WTC11 (cell line): ENCODE measurements around the gene VAMP4. TPM values are rescaled to one million over a fixed set of nuclear protein-coding genes. Genes with fewer than 3 reads are reported as not detected.

Source experiments
- ATAC-seq: fragments of 200-7000 bp; cut with Tn5 transposase; 2 replicates; pipeline ENCODE4 v1.10.0; 2021; ENCODE audit warnings: mild to moderate bottlenecking, moderate library complexity
- CTCF ChIA-PET: fragments of 300-600 bp; sonication (Branson Sonifier 250); formaldehyde crosslinking; loops from one replicate; lab custom pipeline; 2021; ENCODE audit warnings: antibody characterized with exemption; lab: Charles Lee
- POLR2A ChIA-PET: fragments of 350-600 bp; sonication (Branson Sonifier 250); formaldehyde crosslinking; loops from one replicate; lab custom pipeline; 2021; ENCODE audit warnings: antibody characterized with exemption; lab: Charles Lee
- DNase-seq: peaks from one replicate; pipeline ENCODE4 v3.0.0; 2021; ENCODE audit warnings: low spot score
- H3K27ac Mint-ChIP-seq: 2 replicates; pipeline ENCODE4 v1.8.0; 2021; ENCODE audit warnings: mixed read lengths
- H3K27me3 Mint-ChIP-seq: 2 replicates; pipeline ENCODE4 v1.8.0; 2021; ENCODE audit warnings: low read depth, mild to moderate bottlenecking, moderate library complexity, mixed read lengths
- H3K36me3 Mint-ChIP-seq: 2 replicates; pipeline ENCODE4 v1.8.0; 2021; ENCODE audit warnings: mixed read lengths
- H3K4me1 Mint-ChIP-seq: 2 replicates; pipeline ENCODE4 v1.8.0; 2022; ENCODE audit warnings: mixed read lengths
- H3K4me3 Mint-ChIP-seq: 2 replicates; pipeline ENCODE4 v1.8.0; 2021; ENCODE audit warnings: mild to moderate bottlenecking, moderate library complexity, mixed read lengths
- H3K9me3 Mint-ChIP-seq: 2 replicates; pipeline ENCODE4 v1.8.0; 2021; ENCODE audit warnings: mixed read lengths
- AR ChIP-seq: fragments of 250-450 bp; sonication (Bioruptor Pico); IDR thresholded peaks from 2 replicates; pipeline ENCODE4 v1.9.0; 2021; ENCODE audit warnings: mild to moderate bottlenecking
- ATF6 ChIP-seq: sonication (generic); formaldehyde crosslinking; IDR thresholded peaks from 2 replicates; pipeline ENCODE4 v1.8.1; 2023; ENCODE audit warnings: mild to moderate bottlenecking, missing genetic modification reagents
- CDX4 ChIP-seq: fragments of 250-450 bp; sonication (Bioruptor Pico); IDR thresholded peaks from 2 replicates; pipeline ENCODE4 v1.9.0; 2021; ENCODE audit warnings: moderate library complexity, mild to moderate bottlenecking, inconsistent platforms, borderline replicate concordance
- FOXP1 ChIP-seq: sonication (generic); formaldehyde crosslinking; IDR thresholded peaks from 2 replicates; pipeline ENCODE4 v1.8.0; 2022; ENCODE audit warnings: missing genetic modification reagents, mild to moderate bottlenecking, moderate library complexity, borderline replicate concordance
- GABPB1 ChIP-seq: sonication (generic); formaldehyde crosslinking; IDR thresholded peaks from 2 replicates; pipeline ENCODE4 v1.8.1; 2023; ENCODE audit warnings: mild to moderate bottlenecking, missing genetic modification reagents
- IRF2 ChIP-seq: sonication (generic); formaldehyde crosslinking; IDR thresholded peaks from 2 replicates; pipeline ENCODE4 v1.8.0; 2022; ENCODE audit warnings: low read depth, missing genetic modification reagents, borderline replicate concordance
- KAT7 ChIP-seq: sonication (generic); formaldehyde crosslinking; IDR thresholded peaks from 2 replicates; pipeline ENCODE4 v1.8.1; 2023; ENCODE audit warnings: missing genetic modification reagents, mild to moderate bottlenecking, borderline replicate concordance
- MLX ChIP-seq: sonication (generic); formaldehyde crosslinking; IDR thresholded peaks from 2 replicates; pipeline ENCODE4 v1.8.1; 2023; ENCODE audit warnings: mild to moderate bottlenecking, missing genetic modification reagents, moderate library complexity
- MXD4 ChIP-seq: fragments of 250-450 bp; sonication (Bioruptor Pico); IDR thresholded peaks from 2 replicates; pipeline ENCODE4 v1.8.0; 2021; ENCODE audit warnings: mild to moderate bottlenecking, moderate library complexity, borderline replicate concordance
- NFYB ChIP-seq: sonication (generic); formaldehyde crosslinking; conservative IDR thresholded peaks from 2 replicates; pipeline ENCODE4 v1.8.0; 2022; ENCODE audit warnings: low read depth, missing genetic modification reagents
- SP1 ChIP-seq: sonication (generic); formaldehyde crosslinking; conservative IDR thresholded peaks from 2 replicates; pipeline ENCODE4 v1.8.1; 2022; ENCODE audit warnings: missing genetic modification reagents
- TEAD1 ChIP-seq: sonication (generic); formaldehyde crosslinking; IDR thresholded peaks from 2 replicates; pipeline ENCODE4 v1.8.0; 2022; ENCODE audit warnings: mild to moderate bottlenecking, missing genetic modification reagents
- ZNF263 ChIP-seq: sonication (generic); formaldehyde crosslinking; IDR thresholded peaks from 2 replicates; pipeline ENCODE4 v1.8.1; 2022; ENCODE audit warnings: low read depth, mild to moderate bottlenecking, moderate library complexity, missing genetic modification reagents
- ZNF317 ChIP-seq: sonication (generic); formaldehyde crosslinking; IDR thresholded peaks from 2 replicates; pipeline ENCODE4 v1.8.1; 2023; ENCODE audit warnings: low read depth, mild to moderate bottlenecking, moderate library complexity, missing genetic modification reagents, borderline replicate concordance
- ZNF416 ChIP-seq: fragments of 250-450 bp; sonication (Bioruptor Pico); IDR thresholded peaks from 2 replicates; pipeline ENCODE4 v1.9.0; 2021; ENCODE audit warnings: mild to moderate bottlenecking, inconsistent platforms
- total RNA-seq: library from RNA; stranded (reverse); gene quantifications from 3 replicates; pipeline ENCODE4 v1.2.3, GENCODE V29; 2021
- TF ChIP-seq, protein P1 (sequence below): sonication (generic); formaldehyde crosslinking; IDR thresholded peaks from 2 replicates; pipeline ENCODE4 v1.8.0; 2023; ENCODE audit warnings: mild to moderate bottlenecking, missing genetic modification reagents
- TF ChIP-seq, protein P2 (sequence below): sonication (generic); formaldehyde crosslinking; IDR thresholded peaks from 2 replicates; pipeline ENCODE4 v1.8.0; 2022; ENCODE audit warnings: missing genetic modification reagents
- TF ChIP-seq, protein P3 (sequence below): sonication (generic); formaldehyde crosslinking; IDR thresholded peaks from 2 replicates; pipeline ENCODE4 v1.8.1; 2023; ENCODE audit warnings: mild to moderate bottlenecking, missing genetic modification reagents

The VAMP4 gene
- total RNA-seq, 1 experiment from 2014 or later = 11.4 TPM

- TF ChIP-seq ZNF317 (CRISPR knock-in tag) (no peak), ZNF263 (CRISPR knock-in tag) (no peak)
- TF ChIP-seq, all 79 proteins: peak for 0
Measured at GRCh38 chr1:171769754-171770153, 27.9 kb upstream of the VAMP4 start (continued).

- Mint-ChIP-seq H3K9me3 (peaks cover 6% of the 10 kb centered on the region; the same call in 1 of the 2 replicates), H3K4me3 (no peak overlapping the region), H3K4me1 (peaks cover 7% of the 10 kb centered on the region; the same call in 1 of the 2 replicates), H3K36me3 (no peaks in the 10 kb centered on the region), H3K27me3 (no peaks in the 10 kb centered on the region; the same call in 1 of the 2 replicates), H3K27ac (no peak overlapping the region)
- POLR2A ChIA-PET = no interaction called here
- CTCF ChIA-PET = no interaction called here
- ATAC-seq = no peak
- no peak for DNase-seq
- TF ChIP-seq ATF6 (CRISPR knock-in tag) (no peak), ZNF416 (no peak), NFYB (CRISPR knock-in tag) (no peak)
- TF ChIP-seq, protein P1, sequence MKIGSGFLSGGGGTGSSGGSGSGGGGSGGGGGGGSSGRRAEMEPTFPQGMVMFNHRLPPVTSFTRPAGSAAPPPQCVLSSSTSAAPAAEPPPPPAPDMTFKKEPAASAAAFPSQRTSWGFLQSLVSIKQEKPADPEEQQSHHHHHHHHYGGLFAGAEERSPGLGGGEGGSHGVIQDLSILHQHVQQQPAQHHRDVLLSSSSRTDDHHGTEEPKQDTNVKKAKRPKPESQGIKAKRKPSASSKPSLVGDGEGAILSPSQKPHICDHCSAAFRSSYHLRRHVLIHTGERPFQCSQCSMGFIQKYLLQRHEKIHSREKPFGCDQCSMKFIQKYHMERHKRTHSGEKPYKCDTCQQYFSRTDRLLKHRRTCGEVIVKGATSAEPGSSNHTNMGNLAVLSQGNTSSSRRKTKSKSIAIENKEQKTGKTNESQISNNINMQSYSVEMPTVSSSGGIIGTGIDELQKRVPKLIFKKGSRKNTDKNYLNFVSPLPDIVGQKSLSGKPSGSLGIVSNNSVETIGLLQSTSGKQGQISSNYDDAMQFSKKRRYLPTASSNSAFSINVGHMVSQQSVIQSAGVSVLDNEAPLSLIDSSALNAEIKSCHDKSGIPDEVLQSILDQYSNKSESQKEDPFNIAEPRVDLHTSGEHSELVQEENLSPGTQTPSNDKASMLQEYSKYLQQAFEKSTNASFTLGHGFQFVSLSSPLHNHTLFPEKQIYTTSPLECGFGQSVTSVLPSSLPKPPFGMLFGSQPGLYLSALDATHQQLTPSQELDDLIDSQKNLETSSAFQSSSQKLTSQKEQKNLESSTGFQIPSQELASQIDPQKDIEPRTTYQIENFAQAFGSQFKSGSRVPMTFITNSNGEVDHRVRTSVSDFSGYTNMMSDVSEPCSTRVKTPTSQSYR (CRISPR knock-in tag) = no peak
- TF ChIP-seq, protein P2, sequence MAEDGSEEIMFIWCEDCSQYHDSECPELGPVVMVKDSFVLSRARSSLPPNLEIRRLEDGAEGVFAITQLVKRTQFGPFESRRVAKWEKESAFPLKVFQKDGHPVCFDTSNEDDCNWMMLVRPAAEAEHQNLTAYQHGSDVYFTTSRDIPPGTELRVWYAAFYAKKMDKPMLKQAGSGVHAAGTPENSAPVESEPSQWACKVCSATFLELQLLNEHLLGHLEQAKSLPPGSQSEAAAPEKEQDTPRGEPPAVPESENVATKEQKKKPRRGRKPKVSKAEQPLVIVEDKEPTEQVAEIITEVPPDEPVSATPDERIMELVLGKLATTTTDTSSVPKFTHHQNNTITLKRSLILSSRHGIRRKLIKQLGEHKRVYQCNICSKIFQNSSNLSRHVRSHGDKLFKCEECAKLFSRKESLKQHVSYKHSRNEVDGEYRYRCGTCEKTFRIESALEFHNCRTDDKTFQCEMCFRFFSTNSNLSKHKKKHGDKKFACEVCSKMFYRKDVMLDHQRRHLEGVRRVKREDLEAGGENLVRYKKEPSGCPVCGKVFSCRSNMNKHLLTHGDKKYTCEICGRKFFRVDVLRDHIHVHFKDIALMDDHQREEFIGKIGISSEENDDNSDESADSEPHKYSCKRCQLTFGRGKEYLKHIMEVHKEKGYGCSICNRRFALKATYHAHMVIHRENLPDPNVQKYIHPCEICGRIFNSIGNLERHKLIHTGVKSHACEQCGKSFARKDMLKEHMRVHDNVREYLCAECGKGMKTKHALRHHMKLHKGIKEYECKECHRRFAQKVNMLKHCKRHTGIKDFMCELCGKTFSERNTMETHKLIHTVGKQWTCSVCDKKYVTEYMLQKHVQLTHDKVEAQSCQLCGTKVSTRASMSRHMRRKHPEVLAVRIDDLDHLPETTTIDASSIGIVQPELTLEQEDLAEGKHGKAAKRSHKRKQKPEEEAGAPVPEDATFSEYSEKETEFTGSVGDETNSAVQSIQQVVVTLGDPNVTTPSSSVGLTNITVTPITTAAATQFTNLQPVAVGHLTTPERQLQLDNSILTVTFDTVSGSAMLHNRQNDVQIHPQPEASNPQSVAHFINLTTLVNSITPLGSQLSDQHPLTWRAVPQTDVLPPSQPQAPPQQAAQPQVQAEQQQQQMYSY (CRISPR knock-in tag) = no peak
Measured at GRCh38 chr1:171769171-171769570, 27.3 kb upstream of the VAMP4 start.

DNA sequence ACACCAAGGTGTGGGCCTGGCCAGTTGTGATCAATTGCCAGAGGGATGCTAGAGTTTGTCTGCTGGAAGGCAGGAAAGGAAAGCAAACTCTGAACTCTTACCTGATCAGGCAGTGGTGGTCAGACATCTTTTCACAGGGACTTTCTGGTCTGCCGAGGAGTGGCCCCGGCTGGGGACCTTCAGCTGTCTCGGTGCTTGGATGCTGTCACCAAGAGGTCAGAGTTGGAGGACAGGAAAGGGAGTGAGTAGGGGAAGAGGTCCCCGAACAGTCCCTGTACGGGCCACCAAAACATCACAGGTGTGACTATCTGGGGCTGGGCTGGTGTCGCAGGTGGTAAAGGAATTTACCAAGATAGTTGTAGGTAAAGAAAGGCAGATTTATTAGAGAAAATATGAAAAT lies 21.9 kb upstream of the VAMP4 start:
- H3K9me3 Mint-ChIP-seq = peaks cover 16% of the 10 kb centered on the region
- H3K27me3 Mint-ChIP-seq = no peaks in the 10 kb centered on the region; the same call in 1 of the 2 replicates
- peaks cover 3% of the 10 kb centered on the region for H3K36me3 Mint-ChIP-seq
- POLR2A ChIA-PET = no interaction called here
- H3K4me1 Mint-ChIP-seq = peaks cover 7% of the 10 kb centered on the region; the same call in 1 of the 2 replicates
- no peak overlapping the region for H3K27ac Mint-ChIP-seq
- no peak overlapping the region for H3K4me3 Mint-ChIP-seq
- DNase-seq (no peak), ATAC-seq (no peak)
- CTCF ChIA-PET = no interaction called here
- no peak for TF ChIP-seq TEAD1
- TF ChIP-seq FOXP1 (CRISPR knock-in tag) = no peak
- no peak for TF ChIP-seq AR (CRISPR knock-in tag)
- TF ChIP-seq GABPB1 (CRISPR knock-in tag) = no peak
- TF ChIP-seq KAT7 (CRISPR knock-in tag) = no peak
- no peak for TF ChIP-seq SP1
- no peak for TF ChIP-seq MXD4
- no peak for TF ChIP-seq MLX (CRISPR knock-in tag)
- TF ChIP-seq CDX4 (CRISPR knock-in tag) = no peak
- TF ChIP-seq, protein P3, sequence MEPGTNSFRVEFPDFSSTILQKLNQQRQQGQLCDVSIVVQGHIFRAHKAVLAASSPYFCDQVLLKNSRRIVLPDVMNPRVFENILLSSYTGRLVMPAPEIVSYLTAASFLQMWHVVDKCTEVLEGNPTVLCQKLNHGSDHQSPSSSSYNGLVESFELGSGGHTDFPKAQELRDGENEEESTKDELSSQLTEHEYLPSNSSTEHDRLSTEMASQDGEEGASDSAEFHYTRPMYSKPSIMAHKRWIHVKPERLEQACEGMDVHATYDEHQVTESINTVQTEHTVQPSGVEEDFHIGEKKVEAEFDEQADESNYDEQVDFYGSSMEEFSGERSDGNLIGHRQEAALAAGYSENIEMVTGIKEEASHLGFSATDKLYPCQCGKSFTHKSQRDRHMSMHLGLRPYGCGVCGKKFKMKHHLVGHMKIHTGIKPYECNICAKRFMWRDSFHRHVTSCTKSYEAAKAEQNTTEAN (CRISPR knock-in tag) = no peak
- TF ChIP-seq IRF2 (CRISPR knock-in tag) = no peak
